NT2/D1 (cell line): Measurements from ENCODE around the gene RGS17.

Source experiments
- YY1 ChIP-seq: IDR thresholded peaks from 2 replicates; pipeline ENCODE4 v1.6.1; 2011; ENCODE audit not compliant: insufficient read length, insufficient read depth
- ZNF274 ChIP-seq: IDR thresholded peaks from 2 replicates; pipeline ENCODE4 v1.6.1; 2011; ENCODE audit warnings: mild to moderate bottlenecking, low read depth, low read length

DNA sequence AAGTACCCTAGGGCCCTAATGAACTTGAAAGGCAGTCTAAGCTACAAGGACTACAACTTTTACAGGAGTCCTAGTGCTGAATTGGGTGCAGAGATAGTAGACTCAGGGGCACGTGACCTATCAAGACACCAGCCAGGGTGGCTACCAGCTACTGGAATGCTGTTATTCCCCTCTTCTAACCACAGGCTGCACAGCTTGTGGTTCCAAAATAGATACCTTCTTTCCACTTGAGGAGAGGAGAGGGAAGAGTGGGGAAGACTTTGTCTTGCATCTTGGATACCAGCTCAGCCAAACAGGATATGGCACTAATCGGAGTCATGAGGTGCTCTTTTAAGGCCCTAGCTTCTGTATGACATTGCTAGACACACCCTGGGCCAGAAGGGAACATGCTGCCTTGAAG lies 68.6 kb downstream of the RGS17 start:
- TF ChIP-seq ZNF274 (no peak), YY1 (no peak)
